A549 (cell line): ENCODE data around the gene CD19. TPM values are rescaled to one million over a fixed set of nuclear protein-coding genes. Genes with fewer than 3 reads are reported as not detected.
A peak's percentile ranks its signal among the peaks of the same experiment; 100 is the strongest.
"Not testable (repeated sequence)": the region's sequence is repeated elsewhere in the genome, so short reads cannot be mapped to it uniquely, and the experiment has no call there.

Experiments used
- ATAC-seq, 2 experiments: fragments of 200-7000 bp in 1 of 2; fragments of >200 bp in 1 of 2; cut with Nextera tagmentation in 1 of 2; cut with Tn5 transposase in 1 of 2; 3 replicates each; pipeline versions ENCODE4 v1.8.0 to v1.9.1; 2018 to 2020; ENCODE audit warnings: mild to moderate bottlenecking in 1 of 2, moderate library complexity in 1 of 2
- CTCF ChIA-PET: fragments of 300-600 bp; sonication (Branson Sonifier 250); formaldehyde crosslinking; extraction: SDS; loops from one replicate; lab custom pipeline; 2021; ENCODE audit warnings: antibody characterized with exemption, inconsistent platforms; lab: Yijun Ruan, JAX
- POLR2A ChIA-PET: fragments of 350-600 bp; formaldehyde crosslinking; extraction: SDS; loops from one replicate; lab custom pipeline; 2021; ENCODE audit warnings: antibody characterized with exemption, inconsistent platforms; lab: Yijun Ruan, JAX
- DNase-seq, 2 experiments: peaks; one replicate each; pipeline versions ENCODE4 v3.0.0 to v3.0.0-alpha.2; 2011 to 2016; ENCODE audit warnings: low read depth in 1 of 2, low spot score in 1 of 2
- FAIRE-seq: peaks from 2 replicates; lab custom pipeline; 2011; peaks lifted over from hg19 to GRCh38; lab: Jason Lieb, UNC
- H3K27ac ChIP-seq, 2 experiments: fragments of >200 bp; sonication (Bioruptor Twin); formaldehyde crosslinking; 3 replicates each; pipeline ENCODE4 v1.5.1; 2016 to 2017
- H3K4me1 ChIP-seq: fragments of >200 bp; sonication (Bioruptor Twin); formaldehyde crosslinking; 3 replicates; pipeline ENCODE4 v1.6.1; 2016
- H3K4me2 ChIP-seq: fragments of >200 bp; sonication (Bioruptor Twin); formaldehyde crosslinking; 3 replicates; pipeline ENCODE4 v1.6.1; 2016
- H3K4me3 ChIP-seq: fragments of >200 bp; sonication (Bioruptor Twin); formaldehyde crosslinking; 3 replicates; pipeline ENCODE4 v1.5.1; 2016
- H3K9me3 ChIP-seq: fragments of >200 bp; sonication (Bioruptor Twin); formaldehyde crosslinking; 3 replicates; pipeline ENCODE4 v1.6.1; 2016
- EHF ChIP-seq: fragments of 250-450 bp; sonication (Bioruptor Pico); IDR thresholded peaks from 2 replicates; pipeline ENCODE4 v1.5.0; 2020; ENCODE audit warnings: mild to moderate bottlenecking
- EHMT2 ChIP-seq: fragments of 200-600 bp; sonication (generic); IDR thresholded peaks from 2 replicates; pipeline ENCODE4 v1.6.1; 2016; ENCODE audit warnings: antibody characterized with exemption, low read depth, mild to moderate bottlenecking, moderate library complexity
- HOXB5 ChIP-seq: fragments of 250-450 bp; sonication (Bioruptor Pico); IDR thresholded peaks from 2 replicates; pipeline ENCODE4 v1.5.0; 2020; ENCODE audit warnings: mild to moderate bottlenecking, moderate library complexity
- JUNB ChIP-seq: fragments of >200 bp; sonication (Bioruptor Twin); formaldehyde crosslinking; IDR thresholded peaks from 2 replicates; pipeline ENCODE4 v1.6.1; 2016
- PHF8 ChIP-seq: fragments of 200-600 bp; sonication (generic); IDR thresholded peaks from 2 replicates; pipeline ENCODE4 v1.6.1; 2016; ENCODE audit warnings: low read depth, mild to moderate bottlenecking, antibody characterized with exemption, moderate library complexity, borderline replicate concordance
- RAD21 ChIP-seq, 2 experiments: fragments of >200 bp in 1 of 2; sonication (Bioruptor Twin) in 1 of 2; formaldehyde crosslinking in 1 of 2; IDR thresholded peaks in 1 of 2; conservative IDR thresholded peaks in 1 of 2; 2 replicates in 1 of 2; 3 replicates in 1 of 2; pipeline ENCODE4 v1.6.1; 2012 to 2018; ENCODE audit warnings: inconsistent platforms in 1 of 2
- WGBS: methylation state at CpG from one replicate; pipeline ENCODE4 v1.1.6; 2017; ENCODE audit errors: missing lambda C conversion rate; 5-methylcytosine and 5-hydroxymethylcytosine counted together
- polyA plus RNA-seq, 4 experiments: library from polyadenylated mRNA; depleted of rRNA in 3 of 4; stranded (reverse); fragments of >200 nt; fragmentation: RNase III in 1 of 4; extraction: RNeasy Plus Mini Kit Qiagen cat#74134 plus additional on column Dnase treatment in 1 of 4; gene quantifications; 2 replicates in 3 of 4; 3 replicates in 1 of 4; pipeline ENCODE4 v1.2.3, GENCODE V29; 2011 to 2017
- TF ChIP-seq, protein P1 (sequence below): IDR thresholded peaks from 2 replicates; pipeline ENCODE4 v1.6.1; 2012; ENCODE audit warnings: low read depth, borderline replicate concordance
- TF ChIP-seq, protein P2 (sequence below): fragments of 250-450 bp; sonication (Bioruptor Pico); IDR thresholded peaks from 2 replicates; pipeline ENCODE4 v1.5.0; 2021; ENCODE audit warnings: mild to moderate bottlenecking, moderate library complexity, borderline replicate concordance
- TF ChIP-seq, protein P3 (sequence below): fragments of >200 bp; sonication (Bioruptor Twin); formaldehyde crosslinking; IDR thresholded peaks from 3 replicates; pipeline ENCODE4 v1.5.1; 2016

The CD19 gene
- polyA plus RNA-seq, 2 of the 4 experiments (the other 2 are of a cell fraction): not detected

DNA sequence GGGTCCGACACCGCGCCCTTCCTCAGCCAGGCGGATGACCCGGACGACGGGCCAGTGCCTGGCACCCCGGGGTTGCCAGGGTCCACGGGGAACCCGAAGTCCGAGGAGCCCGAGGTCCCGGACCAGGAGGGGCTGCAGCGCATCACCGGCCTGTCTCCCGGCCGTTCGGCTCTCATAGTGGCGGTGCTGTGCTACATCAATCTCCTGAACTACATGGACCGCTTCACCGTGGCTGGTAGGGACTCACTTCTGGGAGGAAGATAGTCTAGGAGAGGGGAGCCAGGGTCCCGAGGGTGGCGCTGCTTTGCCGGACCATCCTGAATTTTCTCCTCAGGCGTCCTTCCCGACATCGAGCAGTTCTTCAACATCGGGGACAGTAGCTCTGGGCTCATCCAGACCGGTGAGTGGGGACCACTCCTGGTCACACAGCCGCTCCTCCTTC, 43.4 kb downstream of the CD19 start (continued):
- TF ChIP-seq, protein P1, sequence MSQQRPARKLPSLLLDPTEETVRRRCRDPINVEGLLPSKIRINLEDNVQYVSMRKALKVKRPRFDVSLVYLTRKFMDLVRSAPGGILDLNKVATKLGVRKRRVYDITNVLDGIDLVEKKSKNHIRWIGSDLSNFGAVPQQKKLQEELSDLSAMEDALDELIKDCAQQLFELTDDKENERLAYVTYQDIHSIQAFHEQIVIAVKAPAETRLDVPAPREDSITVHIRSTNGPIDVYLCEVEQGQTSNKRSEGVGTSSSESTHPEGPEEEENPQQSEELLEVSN: no peak
- no peak for TF ChIP-seq JUNB
- no peak for TF ChIP-seq PHF8
- TF ChIP-seq, protein P2, sequence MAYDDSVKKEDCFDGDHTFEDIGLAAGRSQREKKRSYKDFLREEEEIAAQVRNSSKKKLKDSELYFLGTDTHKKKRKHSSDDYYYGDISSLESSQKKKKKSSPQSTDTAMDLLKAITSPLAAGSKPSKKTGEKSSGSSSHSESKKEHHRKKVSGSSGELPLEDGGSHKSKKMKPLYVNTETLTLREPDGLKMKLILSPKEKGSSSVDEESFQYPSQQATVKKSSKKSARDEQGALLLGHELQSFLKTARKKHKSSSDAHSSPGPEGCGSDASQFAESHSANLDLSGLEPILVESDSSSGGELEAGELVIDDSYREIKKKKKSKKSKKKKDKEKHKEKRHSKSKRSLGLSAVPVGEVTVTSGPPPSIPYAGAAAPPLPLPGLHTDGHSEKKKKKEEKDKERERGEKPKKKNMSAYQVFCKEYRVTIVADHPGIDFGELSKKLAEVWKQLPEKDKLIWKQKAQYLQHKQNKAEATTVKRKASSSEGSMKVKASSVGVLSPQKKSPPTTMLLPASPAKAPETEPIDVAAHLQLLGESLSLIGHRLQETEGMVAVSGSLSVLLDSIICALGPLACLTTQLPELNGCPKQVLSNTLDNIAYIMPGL (CRISPR knock-in tag): no peak
- TF ChIP-seq EHMT2: no peak

DNA sequence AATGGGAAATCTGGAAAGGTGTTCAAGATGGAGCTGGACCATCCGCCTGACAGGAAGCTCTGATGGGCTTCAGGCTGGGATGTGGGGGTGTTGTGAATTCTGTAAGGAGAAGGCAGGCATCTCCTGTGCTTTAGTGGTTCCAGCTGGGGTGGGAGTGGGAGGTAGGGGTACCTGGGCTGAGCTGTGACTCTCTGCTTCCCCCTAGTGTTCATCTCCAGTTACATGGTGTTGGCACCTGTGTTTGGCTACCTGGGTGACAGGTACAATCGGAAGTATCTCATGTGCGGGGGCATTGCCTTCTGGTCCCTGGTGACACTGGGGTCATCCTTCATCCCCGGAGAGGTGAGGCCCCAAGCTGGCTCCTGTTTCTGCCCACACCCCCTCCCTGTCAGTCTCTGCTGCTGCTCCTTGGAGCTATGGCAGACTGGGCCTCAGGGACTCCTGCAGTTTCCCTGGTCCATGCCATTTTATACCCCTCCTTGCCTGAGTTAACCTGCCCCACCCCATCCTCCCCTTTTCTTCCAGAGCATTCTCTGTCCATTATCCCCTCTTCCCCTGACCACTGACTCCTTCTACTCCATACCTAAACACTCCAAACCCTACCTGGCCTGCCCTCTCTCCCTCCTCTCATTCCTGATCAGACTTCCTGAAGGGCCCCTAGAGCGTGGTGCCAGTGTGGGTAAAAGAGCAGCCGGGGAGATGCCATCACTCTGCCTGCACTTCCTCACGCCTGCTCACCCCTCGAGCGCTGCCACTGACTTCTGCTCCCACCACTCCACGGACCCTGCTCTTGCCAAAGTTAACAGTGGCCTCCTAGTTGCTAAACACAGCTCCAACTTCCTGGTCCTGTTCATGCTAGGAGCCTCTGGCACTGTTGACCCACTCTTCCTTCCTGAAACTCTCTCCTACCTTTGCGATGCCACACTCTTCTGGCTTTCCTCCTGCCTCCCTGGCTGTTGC, 46.2 kb downstream of the CD19 start:
- peak; percentile 14 to 33; a peak in 1 of 5 replicates for TF ChIP-seq RAD21 (conservative IDR thresholded peaks at IDR 0.05 in 1 of 2, IDR thresholded peaks at IDR 0.05 in 1 of 2)
- no peak for TF ChIP-seq HOXB5 (CRISPR knock-in tag)
- TF ChIP-seq, protein P3, sequence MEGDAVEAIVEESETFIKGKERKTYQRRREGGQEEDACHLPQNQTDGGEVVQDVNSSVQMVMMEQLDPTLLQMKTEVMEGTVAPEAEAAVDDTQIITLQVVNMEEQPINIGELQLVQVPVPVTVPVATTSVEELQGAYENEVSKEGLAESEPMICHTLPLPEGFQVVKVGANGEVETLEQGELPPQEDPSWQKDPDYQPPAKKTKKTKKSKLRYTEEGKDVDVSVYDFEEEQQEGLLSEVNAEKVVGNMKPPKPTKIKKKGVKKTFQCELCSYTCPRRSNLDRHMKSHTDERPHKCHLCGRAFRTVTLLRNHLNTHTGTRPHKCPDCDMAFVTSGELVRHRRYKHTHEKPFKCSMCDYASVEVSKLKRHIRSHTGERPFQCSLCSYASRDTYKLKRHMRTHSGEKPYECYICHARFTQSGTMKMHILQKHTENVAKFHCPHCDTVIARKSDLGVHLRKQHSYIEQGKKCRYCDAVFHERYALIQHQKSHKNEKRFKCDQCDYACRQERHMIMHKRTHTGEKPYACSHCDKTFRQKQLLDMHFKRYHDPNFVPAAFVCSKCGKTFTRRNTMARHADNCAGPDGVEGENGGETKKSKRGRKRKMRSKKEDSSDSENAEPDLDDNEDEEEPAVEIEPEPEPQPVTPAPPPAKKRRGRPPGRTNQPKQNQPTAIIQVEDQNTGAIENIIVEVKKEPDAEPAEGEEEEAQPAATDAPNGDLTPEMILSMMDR: peak; percentile 47
- CTCF ChIA-PET: interaction anchor here (0.7 to 3.8 kb wide), 12 partner anchors 9 to 97 kb away, joined by 3 to 43 read pairs (median 4); no protein-coding TSS in a partner anchor
- no peaks in the 10 kb centered on the region for H3K9me3 ChIP-seq
- H3K4me1 ChIP-seq: peaks cover 9% of the 10 kb centered on the region; the same call in 2 of the 3 replicates
- 75% methylated on average over 11 of the region's 11 CpGs for WGBS
- no peak for FAIRE-seq
- no peak overlapping the region for H3K4me2 ChIP-seq
- ATAC-seq: no peak
- no peak overlapping the region for H3K4me3 ChIP-seq
- POLR2A ChIA-PET: interaction anchor here (0.6 kb wide), 1 partner anchor 119 kb away, joined by 3 read pairs; no protein-coding TSS in a partner anchor
- peak in 1 of 2 experiments; percentile 25 for DNase-seq
- H3K27ac ChIP-seq: no peak overlapping the region

DNA sequence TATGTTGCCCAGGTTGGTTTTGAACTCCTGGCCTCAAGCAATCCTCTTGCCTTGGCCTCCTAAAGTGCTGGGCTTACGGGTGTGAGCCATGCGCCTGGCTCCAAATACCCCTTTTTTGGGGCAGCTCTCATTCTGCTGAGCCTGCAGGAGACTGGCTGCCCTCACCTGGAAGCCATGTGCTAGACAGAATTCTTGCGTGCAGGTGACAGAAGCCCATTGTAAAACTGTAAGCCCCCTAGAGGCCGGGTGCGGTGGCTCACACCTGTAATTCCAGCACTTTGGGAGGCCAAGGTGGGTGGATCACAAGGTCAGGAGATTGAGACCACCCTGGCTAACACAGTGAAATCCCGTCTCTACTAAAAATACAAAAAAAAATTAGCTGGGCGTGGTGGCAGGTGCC, 48.6 kb downstream of the CD19 start:
- POLR2A ChIA-PET, H3K27ac ChIP-seq, H3K4me2 ChIP-seq, ATAC-seq, H3K4me3 ChIP-seq, DNase-seq, FAIRE-seq, H3K9me3 ChIP-seq: not testable (repeated sequence)
- CTCF ChIA-PET: interaction anchor here (0.7 to 3.8 kb wide), 4 partner anchors 14 to 670 kb away, joined by 3 to 13 read pairs (median 4); no protein-coding TSS in a partner anchor
- 82% methylated on average over 7 of the region's 7 CpGs for WGBS
- peaks cover 21% of the 10 kb centered on the region; the same call in 2 of the 3 replicates for H3K4me1 ChIP-seq

DNA sequence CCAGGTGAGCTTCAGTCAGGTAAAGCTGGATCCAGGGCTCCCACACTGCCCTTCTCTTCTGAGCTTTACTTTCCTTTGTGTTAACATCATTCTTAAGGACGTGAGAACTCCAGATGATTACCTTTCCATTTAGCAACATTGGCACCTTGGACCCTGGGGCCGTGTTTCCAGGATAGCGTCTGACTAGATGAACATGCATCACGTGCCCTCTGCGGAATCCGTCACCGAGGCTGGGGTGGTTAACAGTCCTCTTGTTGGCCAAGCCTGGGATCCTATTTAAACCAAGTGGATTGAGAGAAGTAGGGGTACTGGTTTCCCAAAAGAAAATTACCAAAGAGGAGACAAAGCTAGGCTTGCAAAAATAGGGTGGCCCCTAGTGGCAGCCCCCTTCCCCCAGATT, 49.2 kb downstream of the CD19 start:
- TF ChIP-seq EHF: no peak
- no peak for ATAC-seq
- CTCF ChIA-PET: interaction anchor here (2.0 kb wide), 1 partner anchor 36 kb away, joined by 4 read pairs; no protein-coding TSS in a partner anchor
- no peak overlapping the region for H3K4me2 ChIP-seq
- 90% methylated on average over 7 of the region's 7 CpGs for whole genome bisulfite sequencing
- no peak overlapping the region for H3K4me3 ChIP-seq
- no peak for FAIRE-seq
- no peak overlapping the region for H3K27ac ChIP-seq
- POLR2A ChIA-PET: no interaction called here
- H3K4me1 ChIP-seq: peaks cover 15% of the 10 kb centered on the region; the same call in 2 of the 3 replicates
- H3K9me3 ChIP-seq: no peaks in the 10 kb centered on the region
- no peak for DNase-seq
